Measurements from ENCODE around the gene NUP43.
"Not testable (repeated sequence)": the region's sequence is repeated elsewhere in the genome, so short reads cannot be mapped to it uniquely, and the experiment has no call there.

GRCh38 chr6:149745252-149745651 lies 1.1 kb downstream of the NUP43 start:
- TF ChIP-seq, protein P1, sequence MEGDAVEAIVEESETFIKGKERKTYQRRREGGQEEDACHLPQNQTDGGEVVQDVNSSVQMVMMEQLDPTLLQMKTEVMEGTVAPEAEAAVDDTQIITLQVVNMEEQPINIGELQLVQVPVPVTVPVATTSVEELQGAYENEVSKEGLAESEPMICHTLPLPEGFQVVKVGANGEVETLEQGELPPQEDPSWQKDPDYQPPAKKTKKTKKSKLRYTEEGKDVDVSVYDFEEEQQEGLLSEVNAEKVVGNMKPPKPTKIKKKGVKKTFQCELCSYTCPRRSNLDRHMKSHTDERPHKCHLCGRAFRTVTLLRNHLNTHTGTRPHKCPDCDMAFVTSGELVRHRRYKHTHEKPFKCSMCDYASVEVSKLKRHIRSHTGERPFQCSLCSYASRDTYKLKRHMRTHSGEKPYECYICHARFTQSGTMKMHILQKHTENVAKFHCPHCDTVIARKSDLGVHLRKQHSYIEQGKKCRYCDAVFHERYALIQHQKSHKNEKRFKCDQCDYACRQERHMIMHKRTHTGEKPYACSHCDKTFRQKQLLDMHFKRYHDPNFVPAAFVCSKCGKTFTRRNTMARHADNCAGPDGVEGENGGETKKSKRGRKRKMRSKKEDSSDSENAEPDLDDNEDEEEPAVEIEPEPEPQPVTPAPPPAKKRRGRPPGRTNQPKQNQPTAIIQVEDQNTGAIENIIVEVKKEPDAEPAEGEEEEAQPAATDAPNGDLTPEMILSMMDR (IDR thresholded peaks at IDR 0.05), result not testable (repeated sequence)
- TF ChIP-seq POLR2A (IDR thresholded peaks at IDR 0.05), result not testable (repeated sequence)

All from tibial nerve (tissue), 3 donors.